ENCODE results near the gene CCDC69. TPM values are rescaled to one million over a fixed set of nuclear protein-coding genes. Genes with fewer than 3 reads are reported as not detected.

The CCDC69 gene
- total RNA-seq, 4 donors from 2014 or later = 118 to 287 (median 228) TPM

GRCh38 chr5:151215546-151215880, 8.4 kb downstream of the CCDC69 start:
- TF ChIP-seq CTCF (IDR thresholded peaks at IDR 0.05) = no peak
- no peak for DNase-seq (ENCODE audit: low spot score)
- ATAC-seq (ENCODE audit: low FRiP score) = peak; percentile 4

GRCh38 chr5:151214614-151215545, 9.0 kb downstream of the CCDC69 start:
- ATAC-seq (ENCODE audit: low FRiP score) (peak; percentile 48), DNase-seq (ENCODE audit: low spot score) (no peak)
- TF ChIP-seq CTCF (IDR thresholded peaks at IDR 0.05) = no peak

GRCh38 chr5:151213803-151214613, 9.9 kb downstream of the CCDC69 start:
- ATAC-seq (ENCODE audit: low FRiP score) = peak; percentile 74
- no peak for DNase-seq (ENCODE audit: low spot score)
- no peak for TF ChIP-seq CTCF (IDR thresholded peaks at IDR 0.05)

GRCh38 chr5:151212406-151212798, 11.5 kb downstream of the CCDC69 start:
- no peak for ATAC-seq (ENCODE audit: low FRiP score)
- DNase-seq (ENCODE audit: low spot score) = no peak
- no peak for TF ChIP-seq CTCF (IDR thresholded peaks at IDR 0.05)

- TF ChIP-seq CTCF (IDR thresholded peaks at IDR 0.05) = no peak
- ATAC-seq (ENCODE audit: low FRiP score) (peak; percentile 57), DNase-seq (ENCODE audit: low spot score) (no peak)
Measured at GRCh38 chr5:151208481-151208914, 15.4 kb downstream of the CCDC69 start.

- no peak for TF ChIP-seq CTCF (IDR thresholded peaks at IDR 0.05)
- no peak for DNase-seq (ENCODE audit: low spot score)
- ATAC-seq (ENCODE audit: low FRiP score) = no peak
Measured at GRCh38 chr5:151205411-151205810, 18.5 kb downstream of the CCDC69 start.
